GM18526 (cell line): ENCODE results near the gene WSCD1.

Experiments used
- POLR2A ChIP-seq: IDR thresholded peaks from 3 replicates; pipeline ENCODE4 v1.6.1; 2011; ENCODE audit not compliant: insufficient read length; ENCODE audit errors: extremely low read depth

Gene WSCD1

GRCh38 chr17:6092182-6092902 lies 22.2 kb downstream of the WSCD1 start:
- no peak for TF ChIP-seq POLR2A

GRCh38 chr17:6092903-6093468 lies 22.8 kb downstream of the WSCD1 start:
- TF ChIP-seq POLR2A, result no peak

GRCh38 chr17:6094453-6094852 lies 24.3 kb downstream of the WSCD1 start:
- no peak for TF ChIP-seq POLR2A

- TF ChIP-seq POLR2A, result no peak
Observed at GRCh38 chr17:6094926-6095325, 24.7 kb downstream of the WSCD1 start.

- TF ChIP-seq POLR2A, result no peak
Observed at GRCh38 chr17:6095501-6095900, 25.3 kb downstream of the WSCD1 start.

- TF ChIP-seq POLR2A, result no peak
Observed at GRCh38 chr17:6096201-6097004, 26.2 kb downstream of the WSCD1 start.

- TF ChIP-seq POLR2A, result no peak
Observed at GRCh38 chr17:6097005-6097279, 26.8 kb downstream of the WSCD1 start.

GRCh38 chr17:6098050-6098822 lies 28.1 kb downstream of the WSCD1 start:
- TF ChIP-seq POLR2A, result no peak

GRCh38 chr17:6098823-6099180 lies 28.6 kb downstream of the WSCD1 start:
- no peak for TF ChIP-seq POLR2A

GRCh38 chr17:6099492-6099891 lies 29.3 kb downstream of the WSCD1 start:
- TF ChIP-seq POLR2A, result no peak

- no peak for TF ChIP-seq POLR2A
Observed at GRCh38 chr17:6100146-6100545, 30.0 kb downstream of the WSCD1 start.

GRCh38 chr17:6100891-6101500 lies 30.8 kb downstream of the WSCD1 start:
- no peak for TF ChIP-seq POLR2A

GRCh38 chr17:6101706-6102105 lies 31.5 kb downstream of the WSCD1 start:
- no peak for TF ChIP-seq POLR2A

GRCh38 chr17:6102615-6103014 lies 32.4 kb downstream of the WSCD1 start:
- no peak for TF ChIP-seq POLR2A

GRCh38 chr17:6104956-6105648 lies 34.9 kb downstream of the WSCD1 start:
- no peak for TF ChIP-seq POLR2A
